ENCODE data around the gene TSHZ2.

TSHZ2 gene

DNA sequence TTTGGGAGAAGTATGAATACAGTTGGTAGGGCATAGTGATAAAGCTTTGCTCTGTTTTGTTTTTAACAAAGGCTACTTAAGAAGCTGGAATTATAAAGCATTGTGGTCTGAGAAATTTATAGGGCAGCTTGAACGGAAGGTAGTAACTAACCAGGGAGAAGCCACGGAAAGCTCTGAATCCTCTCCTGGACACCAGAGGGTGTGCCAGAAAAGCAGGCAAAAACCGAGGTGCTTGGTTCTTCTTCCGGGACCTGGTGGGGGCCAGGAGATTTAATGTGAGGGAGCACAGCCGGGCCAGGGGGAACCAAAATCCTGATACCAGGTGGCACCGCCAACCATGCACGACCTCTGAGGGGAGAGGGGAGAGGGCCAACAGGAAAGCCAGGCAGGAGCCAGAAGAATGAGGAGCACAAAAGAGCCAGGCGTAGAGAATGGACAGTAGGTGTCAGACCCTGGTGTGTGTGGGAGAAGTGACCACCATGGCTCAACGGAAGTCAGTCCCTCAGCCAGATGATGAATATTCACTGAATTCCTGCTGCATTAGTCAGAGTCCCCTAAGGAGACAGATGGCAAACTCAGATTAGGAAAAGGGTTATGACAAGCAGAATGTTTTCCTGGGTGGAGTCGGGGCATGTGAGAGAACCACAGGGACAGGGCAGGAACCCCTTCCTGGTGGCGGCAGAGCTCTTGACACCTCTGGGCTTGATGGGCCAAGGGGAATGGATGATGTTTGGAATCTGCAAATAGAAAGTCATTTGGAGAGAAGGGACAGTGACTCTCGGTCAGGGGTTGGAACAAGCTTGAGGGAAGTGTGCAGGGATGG is 359.2 kb downstream of the TSHZ2 start:
- peak; percentile 5 for DNase-seq

GRCh38 chr20:53332022-53332837 is 360.1 kb downstream of the TSHZ2 start:
- no peak for DNase-seq

DNA sequence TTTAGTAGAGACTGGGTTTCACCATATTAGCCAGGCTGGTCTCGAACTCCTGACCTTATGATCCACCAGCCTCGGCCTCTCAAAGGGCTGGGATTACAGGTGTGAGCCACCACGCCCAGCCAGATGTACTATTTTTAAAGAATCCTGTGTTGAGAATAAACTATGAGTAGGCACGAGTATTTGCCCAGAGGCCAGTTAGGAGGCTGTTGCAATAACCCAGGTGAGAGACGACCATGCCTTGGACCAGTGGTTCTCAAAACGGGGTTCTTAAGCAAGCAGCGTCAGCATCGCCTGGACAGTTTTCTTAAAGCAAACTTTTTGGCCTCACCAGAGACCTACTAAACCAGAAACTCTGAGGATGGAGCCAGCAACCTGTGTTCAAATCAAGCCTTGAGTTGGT is 362.7 kb downstream of the TSHZ2 start:
- no peak for DNase-seq

- DNase-seq: no peak
These were observed 363.4 kb downstream of the TSHZ2 start for GRCh38 chr20:53335555-53335954.

GRCh38 chr20:53336892-53337291 is 364.7 kb downstream of the TSHZ2 start:
- no peak for DNase-seq

GRCh38 chr20:53337390-53338101 is 365.4 kb downstream of the TSHZ2 start:
- DNase-seq: no peak

DNA sequence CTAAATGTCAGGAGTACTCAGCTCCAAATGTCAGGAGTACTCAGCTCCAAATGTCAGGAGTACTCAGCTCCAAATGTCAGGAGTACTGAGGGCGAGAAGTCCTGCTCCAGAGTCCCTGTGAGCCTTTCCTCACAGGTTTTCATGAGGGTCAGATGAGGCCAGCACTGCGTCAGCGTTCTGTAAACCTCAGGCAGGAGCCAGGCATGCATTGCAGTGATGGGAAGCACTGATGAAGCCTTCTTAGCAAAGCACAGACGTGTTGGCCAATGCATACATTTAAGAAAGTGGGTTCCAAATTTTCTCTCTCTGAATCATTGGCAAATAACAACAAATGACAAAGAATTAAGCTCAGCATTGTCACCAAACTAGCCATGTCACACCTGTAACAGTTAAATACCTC is 366.6 kb downstream of the TSHZ2 start:
- DNase-seq: no peak

DNA sequence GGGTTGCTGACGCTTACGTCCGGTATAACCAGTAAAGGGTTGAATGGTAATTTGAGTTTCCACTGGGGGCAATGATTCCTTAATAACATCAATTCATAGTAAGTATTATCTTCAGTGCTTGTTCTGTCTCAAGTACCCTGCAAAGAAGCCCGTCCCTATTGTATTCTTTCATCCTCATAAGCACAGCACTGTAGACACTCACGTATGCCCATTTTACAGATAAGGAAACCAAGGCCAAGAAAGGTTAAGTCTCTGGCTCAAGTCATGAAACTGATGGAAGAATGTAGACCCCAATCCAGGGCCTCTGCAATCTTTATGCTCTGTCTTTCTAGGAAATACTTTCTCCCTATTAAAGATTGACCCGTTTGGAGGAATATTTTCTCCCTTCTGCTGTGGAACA is 370.3 kb downstream of the TSHZ2 start:
- DNase-seq: no peak

DNA sequence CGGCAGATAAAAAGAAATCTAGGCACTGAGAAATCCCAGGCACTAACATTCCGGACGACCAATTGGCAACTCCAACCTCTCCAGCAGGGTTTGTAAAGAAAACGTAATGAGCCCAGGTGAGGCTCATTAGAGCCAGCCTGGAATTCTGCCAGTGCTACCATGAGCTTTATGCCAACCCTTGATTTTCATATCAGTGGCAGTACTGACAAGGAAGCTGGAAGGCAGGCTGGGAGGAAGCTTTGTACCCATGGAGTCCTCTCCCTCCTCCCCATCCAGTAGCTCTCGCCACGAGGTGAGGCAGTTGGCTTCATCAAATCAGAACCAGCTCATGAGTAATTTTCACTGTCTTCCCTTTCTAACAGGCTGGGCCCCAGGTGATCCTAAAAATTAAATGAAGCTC is 371.3 kb downstream of the TSHZ2 start:
- peak; percentile 91 for DNase-seq

DNA sequence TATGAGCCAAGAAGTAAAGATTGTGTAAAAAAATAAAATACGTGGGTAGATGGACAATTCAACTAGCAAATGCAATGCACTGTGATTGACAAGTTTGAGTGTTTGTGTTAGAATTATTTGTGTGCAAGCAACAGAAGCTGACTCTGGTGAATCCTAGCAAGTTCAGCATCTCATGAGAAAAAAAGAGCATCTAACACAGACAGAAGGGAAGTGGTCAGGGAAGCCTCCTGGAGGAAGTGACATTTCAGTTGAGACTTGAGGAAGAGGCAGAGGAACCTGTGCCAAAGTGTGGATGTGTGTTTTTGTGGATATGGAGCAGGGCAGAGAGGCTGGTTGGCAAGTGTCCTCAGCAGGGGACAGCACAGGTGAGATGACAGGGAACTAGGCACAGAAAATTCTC is 372.7 kb downstream of the TSHZ2 start:
- DNase-seq: no peak

- no peak for DNase-seq
These were observed 373.6 kb downstream of the TSHZ2 start for GRCh38 chr20:53345536-53346334.

DNA sequence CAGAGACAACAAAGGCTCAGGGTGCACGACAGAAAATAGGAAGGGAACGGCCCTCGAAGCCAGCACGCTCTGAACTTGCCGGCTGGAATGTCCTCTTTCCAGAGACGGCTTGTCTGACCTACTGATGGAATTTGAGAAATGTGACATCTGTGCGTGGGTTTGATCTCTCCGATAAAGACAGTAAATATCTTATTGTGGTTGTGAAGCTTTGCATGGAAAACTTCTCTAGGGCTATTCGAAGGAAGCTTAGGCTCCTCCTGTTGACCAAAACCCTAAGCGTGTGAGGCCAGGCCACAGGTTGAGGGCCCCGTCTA is 374.1 kb downstream of the TSHZ2 start:
- no peak for DNase-seq

DNA sequence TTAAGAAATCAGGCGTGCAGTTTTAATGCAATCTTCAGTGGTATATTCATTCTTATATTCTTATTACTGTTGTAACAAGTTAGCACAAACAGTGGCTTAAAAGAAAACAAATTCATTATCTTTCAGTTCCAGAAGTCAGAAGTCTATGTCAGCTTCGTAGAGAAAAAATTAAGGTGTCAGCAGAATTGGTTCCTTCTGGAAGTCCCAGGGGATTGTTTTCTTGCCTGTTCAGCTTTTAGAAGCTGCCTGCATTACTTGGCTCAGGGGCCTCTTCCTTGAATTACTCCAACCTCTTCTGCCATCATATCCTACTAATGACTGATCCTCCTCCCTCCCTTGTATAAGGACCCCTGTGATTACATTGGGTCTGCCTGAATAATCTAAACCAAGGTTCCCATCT is 377.6 kb downstream of the TSHZ2 start:
- DNase-seq: no peak

DNA sequence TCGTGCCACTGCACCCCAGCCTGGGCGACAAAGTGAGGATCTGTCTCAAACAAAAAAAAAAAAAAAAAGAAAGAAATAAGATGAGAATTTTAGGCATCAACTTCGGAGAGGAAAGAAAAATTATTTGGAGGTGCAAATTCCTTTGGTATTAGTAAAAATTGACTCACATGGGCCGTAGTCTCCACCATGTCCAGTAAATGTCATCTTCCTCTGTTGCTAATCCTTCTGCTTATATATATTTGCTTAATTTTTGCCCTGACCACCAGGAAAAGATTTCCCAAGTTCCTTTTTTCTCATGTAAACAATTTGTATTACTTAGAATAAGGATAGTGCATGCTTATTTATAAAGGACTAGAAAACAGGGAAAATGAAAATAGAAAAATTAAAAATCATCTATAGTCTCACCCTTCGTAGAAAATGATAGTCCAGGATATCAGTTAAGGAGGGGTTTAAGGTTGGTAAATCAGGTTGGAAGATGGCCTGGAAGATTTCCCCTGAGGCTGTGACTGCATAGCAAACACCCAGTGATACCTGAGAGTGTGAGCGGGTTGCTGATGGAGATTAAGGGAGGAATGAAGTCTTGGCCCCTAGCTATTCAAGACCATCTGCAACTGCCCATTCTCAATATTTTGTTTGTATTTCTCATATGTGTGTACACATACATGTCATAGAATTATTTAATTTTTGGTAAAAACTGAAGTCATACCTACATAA is 380.7 kb downstream of the TSHZ2 start:
- DNase-seq: no peak

GRCh38 chr20:53354314-53354713 is 382.2 kb downstream of the TSHZ2 start:
- DNase-seq: no peak

DNA sequence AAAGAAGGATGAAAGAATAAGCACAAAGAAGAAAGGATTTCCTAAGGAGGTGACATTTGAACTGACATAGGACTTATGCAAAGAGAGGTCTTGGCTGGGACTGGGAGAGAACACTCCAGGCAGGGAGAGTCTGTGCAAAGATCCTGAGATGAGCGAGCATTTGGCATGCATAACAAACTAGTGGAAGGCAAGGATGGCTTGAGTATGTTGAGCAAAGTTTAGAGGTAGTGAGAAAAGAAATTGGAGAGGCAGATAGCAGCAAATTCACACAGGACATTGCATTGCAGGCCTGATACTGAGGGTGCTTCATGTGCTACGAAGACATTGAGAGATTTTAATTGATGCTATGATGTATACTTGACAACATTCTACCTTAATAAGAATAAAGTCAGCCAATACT is 383.6 kb downstream of the TSHZ2 start:
- no peak for DNase-seq

GRCh38 chr20:53359425-53359824 is 387.3 kb downstream of the TSHZ2 start:
- DNase-seq: no peak

DNA sequence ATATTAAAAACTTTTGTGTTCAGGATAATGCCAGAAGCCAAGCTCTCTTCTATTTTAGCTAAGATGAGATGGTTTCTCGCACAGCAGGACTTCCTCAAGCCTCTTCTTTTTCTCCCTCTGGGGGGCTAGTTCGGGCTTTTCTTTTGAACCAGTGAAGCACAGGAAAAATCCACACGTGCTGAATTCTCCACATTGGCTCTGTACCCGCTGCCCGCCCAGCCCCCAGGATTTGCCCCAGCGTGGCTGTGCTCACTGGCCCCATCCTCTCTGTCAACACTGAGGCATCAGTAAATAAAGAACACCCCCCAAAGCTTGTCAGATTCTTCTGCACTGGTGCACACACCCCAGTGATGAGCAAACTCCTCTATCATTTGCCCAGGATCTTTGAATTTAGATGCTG is 388.7 kb downstream of the TSHZ2 start:
- peak; percentile 45 for DNase-seq

DNA sequence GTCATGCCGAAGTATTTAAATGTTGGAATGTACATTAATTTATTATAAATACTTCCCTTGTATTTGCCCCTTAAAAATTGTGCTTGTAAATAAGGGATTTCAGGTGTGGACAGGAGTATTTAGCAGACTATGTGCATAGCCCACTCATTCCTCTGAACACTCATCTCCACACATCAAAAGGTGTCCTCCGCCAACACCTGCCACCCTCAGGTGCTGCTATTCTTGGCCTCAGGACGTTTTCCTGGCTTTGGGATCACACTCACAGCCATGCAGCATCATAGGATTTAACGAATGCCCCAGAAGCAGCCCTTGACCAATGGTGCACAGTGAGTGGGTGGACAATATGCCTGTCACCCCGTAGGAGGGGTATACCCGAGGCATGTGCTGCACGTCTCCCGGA is 390.6 kb downstream of the TSHZ2 start:
- no peak for DNase-seq

GRCh38 chr20:53364646-53365045 is 392.5 kb downstream of the TSHZ2 start:
- peak; percentile 53 for DNase-seq

DNA sequence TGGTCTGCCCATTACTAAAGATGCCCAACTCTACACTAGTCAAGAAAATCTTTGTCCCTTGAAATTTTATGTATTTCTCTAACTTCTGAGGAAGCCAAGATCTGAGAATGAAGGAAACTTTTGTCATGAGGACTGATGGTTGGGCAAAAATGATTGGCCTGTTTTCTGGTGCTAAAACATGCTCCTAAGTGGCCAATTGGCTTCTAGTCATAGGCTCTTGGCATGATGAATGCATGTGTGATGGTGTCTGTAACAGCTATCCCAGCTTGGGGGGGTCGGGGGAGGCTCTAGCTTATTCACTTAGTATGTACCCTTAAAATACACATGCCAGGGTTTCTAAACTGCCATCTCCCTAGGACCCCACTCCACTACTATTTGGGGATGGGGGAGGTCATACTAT is 392.9 kb downstream of the TSHZ2 start:
- DNase-seq: no peak

DNA sequence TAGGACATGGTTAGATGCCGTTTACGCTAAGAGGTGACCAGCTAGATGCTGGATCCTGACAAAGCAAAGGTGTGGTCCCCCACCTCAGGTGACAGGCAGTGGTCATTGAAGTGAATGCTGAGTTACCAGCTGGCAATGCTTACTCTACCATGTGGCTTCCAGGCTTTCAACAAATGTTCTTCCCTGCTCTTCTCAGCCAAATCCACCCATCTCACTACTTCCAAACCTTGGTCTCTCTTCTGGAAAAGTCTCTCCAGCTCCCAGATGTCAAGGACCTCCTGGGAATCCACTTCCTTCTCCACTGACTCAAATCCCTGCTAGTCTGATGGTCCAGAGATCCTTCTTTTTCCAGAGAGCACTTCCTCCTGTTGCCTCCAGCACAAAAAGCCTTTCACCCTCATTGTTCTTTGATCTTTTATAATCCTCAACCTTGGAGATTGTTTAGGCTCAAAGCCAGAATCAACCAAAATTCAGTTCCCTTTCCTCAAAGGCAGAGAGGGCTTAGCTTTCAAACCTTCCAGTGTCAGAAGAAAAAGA is 393.4 kb downstream of the TSHZ2 start:
- peak; percentile 54 for DNase-seq

Measured in NCI-H69 (cell line).